DMS 273 (cell line): Measurements from ENCODE around the gene BBS2.
A peak's percentile ranks its signal among the peaks of the same experiment; 100 is the strongest.
"Not testable (repeated sequence)": the region's sequence is repeated elsewhere in the genome, so short reads cannot be mapped to it uniquely, and the experiment has no call there.

ENCODE experiments used
- DNase-seq: peaks from one replicate; lab custom pipeline; 2025; ENCODE audit not compliant: unreplicated experiment; lab: John Stamatoyannopoulos, UW

The BBS2 gene

DNA sequence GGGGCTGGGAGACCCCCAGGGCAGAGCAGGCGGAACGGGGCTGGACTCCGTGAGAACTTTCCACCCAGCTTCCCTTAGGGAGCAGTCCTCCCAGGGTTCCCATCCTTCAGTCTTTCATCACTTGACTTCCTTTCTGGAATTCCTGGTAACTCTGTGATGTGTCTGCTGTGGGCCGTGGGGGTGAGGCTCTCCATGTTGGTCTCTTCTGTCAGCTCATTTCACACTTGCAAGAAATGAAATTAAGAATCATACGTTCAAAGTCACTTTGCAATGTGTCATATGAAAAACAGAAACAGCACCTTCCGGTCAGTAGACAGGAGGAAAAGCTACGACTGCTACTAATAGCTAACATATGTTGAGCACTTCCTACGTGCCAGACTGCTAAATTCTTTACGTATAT is 5.4 kb upstream of the BBS2 start:
- no peak for DNase-seq

DNA sequence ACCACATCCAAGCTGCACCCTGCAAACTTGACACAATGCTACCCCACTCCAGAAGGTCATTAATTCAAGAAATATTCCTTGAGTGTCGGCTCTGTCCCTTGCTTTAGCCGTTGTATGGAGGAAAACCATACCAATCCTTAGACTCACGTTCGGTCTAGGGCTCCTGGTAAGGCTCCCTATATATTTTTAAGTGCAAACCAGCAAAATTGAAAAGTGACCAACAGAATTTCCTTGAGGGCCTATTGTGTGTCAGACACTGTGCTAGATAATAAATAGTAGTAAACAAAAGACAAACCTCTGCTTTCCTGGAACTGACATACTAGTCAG is 390 bp upstream of the BBS2 start:
- DNase-seq: no peak

DNA sequence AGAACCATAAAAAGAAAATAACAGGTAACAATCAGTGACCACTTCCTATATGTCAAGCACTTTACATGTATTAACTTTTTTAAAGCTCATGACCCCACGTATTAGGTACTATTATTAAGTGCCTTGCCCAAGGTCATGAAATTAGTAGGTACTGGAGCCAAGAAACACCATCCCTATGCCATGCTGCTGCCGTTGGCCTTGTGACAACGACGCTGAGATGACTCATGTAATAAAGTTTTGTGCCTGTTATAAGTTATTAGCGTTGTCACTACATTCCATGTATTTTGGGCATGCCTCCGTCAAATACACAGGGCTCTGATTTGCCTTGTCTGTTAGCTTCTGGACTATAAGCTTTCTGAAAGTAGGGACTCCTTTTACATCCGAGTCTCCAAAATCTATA is 1.4 kb downstream of the BBS2 start:
- DNase-seq: no peak

DNA sequence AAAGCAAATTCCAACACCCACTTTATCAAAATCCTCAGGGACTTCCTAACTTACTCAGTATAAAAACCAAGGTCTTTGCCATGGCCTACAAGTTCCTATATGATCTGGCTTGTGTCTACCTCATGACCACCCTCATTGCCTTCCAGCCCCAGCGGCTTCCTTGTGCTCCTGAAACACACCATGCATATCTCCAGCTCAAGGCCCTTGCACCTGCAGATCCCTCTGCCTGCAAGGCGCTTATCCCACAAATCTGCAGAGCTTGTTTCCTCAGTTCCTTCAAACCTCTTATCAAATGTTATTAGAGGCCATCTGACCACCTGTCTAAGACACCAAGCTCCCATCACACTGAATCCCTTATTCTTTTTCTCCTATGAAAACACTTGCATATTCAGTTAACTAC is 2.6 kb downstream of the BBS2 start:
- DNase-seq: no peak

DNA sequence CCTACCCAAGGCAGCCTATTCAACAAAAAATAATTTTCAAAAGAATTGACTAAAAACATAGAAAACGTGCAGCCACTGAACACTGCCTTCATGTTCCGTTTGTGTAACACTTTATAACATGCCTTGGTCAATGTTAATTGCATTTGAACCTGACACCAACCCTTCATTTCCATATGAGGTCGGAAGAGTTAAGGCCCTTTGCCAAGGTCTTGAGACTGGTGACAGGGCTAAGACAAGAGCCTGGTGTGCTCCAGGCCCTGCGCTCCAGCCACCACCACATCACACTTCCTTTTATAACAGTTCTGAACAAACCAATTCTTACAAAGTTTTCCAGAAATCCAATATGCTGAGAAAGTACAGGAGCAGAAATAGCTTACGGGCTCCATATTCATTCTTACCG is 4.2 kb downstream of the BBS2 start:
- peak; percentile 9 for DNase-seq

DNA sequence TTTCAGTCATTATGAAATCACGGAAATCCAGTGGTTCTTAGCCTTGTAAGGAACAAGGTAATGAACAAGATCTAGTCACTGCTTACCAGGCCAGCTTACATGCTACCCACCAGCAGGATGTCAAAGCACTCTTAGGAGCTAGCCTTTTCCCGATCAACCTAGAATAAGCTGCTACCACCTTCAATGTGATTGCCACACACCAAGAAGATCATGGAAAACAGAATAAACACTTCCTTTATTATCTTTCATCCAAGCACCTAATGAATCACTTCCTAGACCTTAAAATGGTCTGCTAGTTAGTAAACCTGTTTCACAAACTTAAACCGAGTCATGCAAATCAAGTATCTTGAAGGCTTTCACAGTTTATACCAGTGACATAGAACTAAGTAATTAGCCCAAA is 5.0 kb downstream of the BBS2 start:
- DNase-seq: no peak

DNA sequence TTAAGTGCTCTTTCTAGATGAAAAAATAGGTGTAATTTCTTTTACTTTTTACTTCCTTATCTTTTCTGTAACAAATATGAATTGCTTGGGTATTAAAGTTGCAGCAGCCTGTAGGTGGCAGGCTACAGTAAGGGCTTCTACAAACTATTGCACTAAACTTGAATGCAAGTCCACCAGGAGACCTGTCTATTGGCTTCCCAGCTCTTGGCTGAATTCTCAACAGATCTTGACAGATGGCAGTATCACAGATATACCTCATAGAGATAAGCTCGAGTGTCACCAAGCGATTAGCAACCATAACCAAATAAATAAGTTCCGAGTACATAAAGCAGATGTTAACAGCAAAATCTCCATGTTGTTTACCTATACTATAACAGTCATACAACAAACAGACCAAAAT is 5.9 kb downstream of the BBS2 start:
- peak; percentile 92 for DNase-seq

DNA sequence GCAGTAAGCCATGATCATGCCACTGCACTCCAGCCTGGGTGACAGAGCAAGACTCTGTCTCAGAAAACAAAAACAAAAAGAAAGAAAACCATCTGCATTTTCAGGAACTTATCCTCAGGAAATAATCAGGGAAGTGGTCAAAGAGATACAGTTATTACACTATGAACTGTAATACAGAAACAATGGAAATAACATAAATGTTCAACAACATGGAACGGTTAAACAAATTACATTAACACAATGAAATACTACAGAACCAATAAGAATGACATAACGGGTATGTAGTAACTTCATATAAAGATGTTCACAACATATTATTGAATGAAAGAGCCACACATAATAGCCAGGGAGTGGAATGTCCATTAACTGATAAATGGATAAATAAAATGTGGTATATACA is 6.7 kb downstream of the BBS2 start:
- no peak for DNase-seq

DNA sequence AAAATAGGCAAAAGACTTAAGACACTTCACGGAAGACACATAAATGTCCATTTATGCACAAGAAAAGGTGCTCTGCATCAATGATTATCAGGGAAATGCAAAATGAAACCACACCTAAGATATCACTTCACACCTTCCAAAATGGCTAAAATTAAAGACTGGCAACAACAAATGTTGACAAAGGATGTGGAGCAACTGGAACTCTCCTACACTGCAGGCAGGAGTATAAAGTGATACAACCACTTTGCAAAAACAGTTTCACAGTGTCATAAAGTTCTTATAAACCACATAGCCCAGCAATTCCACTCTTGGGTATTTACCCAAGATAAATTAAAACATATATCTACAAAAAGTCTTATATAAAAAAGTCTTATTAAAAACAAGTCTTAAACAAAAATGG is 7.8 kb downstream of the BBS2 start:
- DNase-seq: no peak

DNA sequence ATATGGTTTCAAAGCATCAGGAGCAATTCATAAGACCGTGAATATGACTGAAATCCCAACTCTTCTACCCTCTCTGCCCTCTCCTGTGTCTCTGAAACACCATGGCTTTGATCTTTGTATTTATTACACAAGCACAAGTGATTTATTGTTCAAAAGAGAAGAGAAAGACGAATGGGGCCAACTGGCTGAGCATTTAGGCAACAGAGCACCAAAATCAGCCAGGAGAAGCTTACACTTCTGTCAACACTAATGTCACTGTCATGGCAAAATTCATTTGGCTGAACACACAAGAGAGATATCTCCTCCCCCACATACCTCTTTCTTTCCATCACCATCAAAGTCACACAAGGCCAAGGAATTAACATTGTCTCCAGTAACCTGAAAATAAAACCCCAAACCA is 9.3 kb downstream of the BBS2 start:
- no peak for DNase-seq

DNA sequence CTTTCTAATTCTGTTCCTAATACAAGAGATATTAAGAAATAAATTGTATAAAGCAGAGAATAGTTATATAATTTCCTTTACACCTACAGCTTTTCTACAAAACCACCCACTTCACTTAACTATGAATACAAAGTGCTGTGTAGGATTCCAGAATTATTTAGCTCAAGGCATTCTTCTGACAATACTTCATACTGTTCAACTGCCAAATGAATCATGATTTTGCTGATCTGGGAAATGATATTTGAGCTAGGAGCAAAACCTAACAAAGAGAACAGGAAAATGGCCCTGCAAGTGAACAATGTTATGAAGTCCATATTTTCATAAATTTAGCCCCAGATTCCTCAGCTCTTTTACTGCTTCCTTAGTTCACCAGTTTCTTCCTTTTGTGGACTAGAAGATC is 12.9 kb downstream of the BBS2 start:
- no peak for DNase-seq

DNA sequence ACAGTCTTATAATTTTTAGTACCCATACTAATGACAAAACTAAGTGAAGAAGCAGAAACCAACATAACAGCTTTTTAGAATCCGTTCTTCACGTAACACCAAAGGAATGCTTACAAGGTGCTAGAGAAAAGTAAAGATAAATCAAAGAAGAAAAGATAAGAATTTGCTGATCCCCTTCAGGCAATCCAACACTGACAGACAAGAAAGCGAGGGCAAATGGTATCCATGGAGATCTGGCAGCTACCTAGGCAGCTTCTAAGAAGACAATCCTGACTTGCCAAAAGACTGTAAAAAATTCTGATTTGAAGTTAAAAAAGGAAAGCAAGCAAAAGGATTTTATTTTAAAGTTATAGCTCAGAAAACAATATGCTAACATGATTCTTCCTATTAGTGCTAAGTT is 14.6 kb downstream of the BBS2 start:
- no peak for DNase-seq

DNA sequence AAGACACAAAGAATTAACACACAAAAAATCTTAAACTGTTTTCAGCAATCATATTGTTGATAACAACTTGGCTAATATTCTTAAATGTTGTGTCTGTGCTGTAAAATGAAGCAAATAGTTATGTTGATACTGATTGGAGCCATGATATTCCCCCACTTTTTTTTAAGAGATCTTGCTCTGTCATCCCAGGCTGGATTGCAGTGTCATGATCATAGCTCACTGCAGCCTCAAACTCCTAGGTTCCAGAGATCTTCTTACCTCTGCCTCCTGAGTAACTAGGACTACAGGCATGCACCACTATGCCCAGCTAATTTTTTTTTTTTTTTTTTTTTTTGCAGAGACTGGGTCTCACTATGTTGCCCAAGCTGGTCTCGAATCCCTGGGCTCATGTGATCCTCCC is 26.0 kb downstream of the BBS2 start:
- no peak for DNase-seq

DNA sequence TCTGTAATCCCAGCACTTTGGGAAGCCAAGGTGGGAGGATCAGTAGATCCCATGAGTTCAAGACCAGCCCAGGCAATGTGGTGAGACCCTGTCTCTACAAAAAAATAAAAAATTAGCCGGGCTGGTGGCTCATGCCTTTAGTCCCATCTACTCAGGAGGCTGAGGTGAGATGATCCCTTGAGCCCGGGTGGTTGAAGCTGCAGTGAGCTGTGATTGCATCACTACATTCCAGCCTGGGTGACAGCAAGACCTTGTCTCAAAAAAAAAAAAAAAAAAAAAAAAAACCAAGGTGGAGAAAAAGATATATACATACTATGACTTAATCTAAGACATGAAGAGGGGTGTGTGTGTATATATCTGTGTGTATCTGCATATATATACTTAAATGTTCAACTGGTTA is 26.7 kb downstream of the BBS2 start:
- no peak for DNase-seq

DNA sequence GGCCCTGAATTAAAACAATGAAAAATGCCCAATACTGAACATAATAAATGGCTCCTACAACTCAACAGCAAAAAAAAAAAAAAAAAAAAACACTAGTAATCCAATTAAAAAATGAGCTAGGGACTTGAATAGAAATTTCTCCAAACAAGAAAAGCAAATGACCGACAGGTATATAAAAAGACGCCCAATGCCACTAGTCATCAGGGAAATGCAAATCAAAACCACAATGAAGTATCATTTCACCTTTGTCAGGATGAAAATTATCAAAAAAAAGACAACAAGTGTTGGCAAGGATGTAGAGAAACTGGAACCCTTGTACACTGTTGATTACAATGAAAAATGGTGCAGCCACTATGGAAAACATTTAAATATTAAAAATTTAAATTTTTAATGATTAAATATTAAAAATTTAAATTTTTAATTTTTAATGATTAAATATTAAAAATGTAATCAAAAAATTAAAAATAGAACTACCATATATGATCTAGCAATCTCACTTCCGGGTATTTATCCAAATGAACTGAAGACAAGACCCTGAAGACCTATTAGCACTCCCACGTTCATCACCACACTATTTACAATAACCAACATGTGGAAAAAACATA is 28.1 kb downstream of the BBS2 start:
- DNase-seq: no peak

DNA sequence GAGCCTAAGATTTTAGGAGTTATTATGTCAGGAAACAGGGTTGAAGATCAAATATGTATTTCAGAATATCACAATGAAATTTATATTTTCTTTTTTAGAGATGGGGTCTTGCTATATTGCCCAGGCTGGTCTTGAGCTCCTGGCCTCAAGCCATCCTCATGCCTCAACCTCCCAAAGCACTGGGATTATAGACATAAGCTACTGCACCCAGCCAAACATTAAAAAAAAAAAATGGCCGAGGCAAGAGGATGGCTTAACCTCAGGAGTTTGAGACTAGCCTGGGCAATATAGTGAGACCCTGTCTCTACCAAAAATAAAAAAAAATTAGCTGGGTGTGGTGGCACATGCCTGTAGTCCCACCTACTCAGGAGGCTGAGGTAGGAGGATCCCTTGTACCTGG is 31.0 kb downstream of the BBS2 start:
- not testable (repeated sequence) for DNase-seq

DNA sequence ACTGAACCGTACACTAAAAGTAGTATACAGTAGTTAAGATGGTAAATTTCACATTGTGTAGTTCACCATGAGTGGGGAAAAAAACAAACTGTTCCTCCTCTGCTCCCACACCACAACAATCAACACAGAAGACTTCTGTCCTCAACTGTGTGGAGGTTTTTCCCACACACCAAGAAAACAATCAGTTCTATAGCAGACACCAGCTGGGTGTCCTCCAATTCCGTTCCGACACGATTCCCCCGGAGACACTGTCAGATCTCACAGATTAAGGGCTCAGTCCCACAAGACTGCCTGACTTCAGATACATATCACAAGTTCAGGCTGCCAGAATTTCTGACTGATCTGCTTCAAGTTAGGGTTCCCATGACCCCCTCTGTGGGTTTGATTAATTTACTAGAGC is 31.8 kb downstream of the BBS2 start:
- DNase-seq: no peak

DNA sequence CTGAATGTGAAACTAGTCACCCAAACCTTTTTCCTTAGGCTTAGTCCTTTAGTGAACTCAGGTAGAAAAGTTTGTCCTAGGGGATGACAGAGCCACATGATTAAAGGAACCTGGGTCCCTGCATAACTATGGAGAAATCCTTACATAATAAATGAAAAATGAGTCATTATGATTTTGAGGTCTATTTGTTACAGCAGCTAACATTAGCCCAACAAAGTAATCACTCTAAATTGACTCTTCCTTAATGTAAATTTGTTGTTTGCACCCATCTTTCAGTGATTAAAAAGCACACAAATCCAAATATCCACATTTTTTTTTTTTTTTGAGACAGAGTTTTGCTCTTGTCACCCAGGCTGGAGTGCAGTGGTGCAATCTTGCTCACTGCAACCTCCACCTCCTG is 36.4 kb downstream of the BBS2 start:
- DNase-seq: no peak

DNA sequence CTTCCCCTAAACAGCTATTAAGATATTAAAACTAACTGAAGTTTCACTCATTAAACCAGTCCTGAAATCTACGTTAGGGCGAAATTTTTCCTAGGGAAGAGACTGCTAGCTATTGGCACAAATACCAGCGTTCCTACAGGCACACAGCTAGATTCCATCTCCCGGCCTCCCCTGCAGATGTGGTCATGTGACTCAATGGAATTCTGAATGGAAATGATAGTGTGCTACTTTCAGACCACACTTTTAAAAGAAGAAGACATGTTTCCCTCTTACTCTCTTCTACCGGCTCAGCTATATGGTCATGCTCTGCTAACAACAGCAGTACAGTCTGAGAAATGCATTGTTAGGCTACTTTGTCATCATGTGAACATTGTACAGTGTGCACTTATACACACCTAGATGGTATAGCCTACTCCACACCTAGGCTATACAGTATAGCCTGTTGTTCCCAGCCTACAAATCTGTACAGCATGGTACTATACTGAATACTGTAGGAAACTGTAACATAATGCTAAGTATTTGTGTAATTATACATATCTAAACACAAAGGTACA is 37.1 kb downstream of the BBS2 start:
- DNase-seq: no peak

DNA sequence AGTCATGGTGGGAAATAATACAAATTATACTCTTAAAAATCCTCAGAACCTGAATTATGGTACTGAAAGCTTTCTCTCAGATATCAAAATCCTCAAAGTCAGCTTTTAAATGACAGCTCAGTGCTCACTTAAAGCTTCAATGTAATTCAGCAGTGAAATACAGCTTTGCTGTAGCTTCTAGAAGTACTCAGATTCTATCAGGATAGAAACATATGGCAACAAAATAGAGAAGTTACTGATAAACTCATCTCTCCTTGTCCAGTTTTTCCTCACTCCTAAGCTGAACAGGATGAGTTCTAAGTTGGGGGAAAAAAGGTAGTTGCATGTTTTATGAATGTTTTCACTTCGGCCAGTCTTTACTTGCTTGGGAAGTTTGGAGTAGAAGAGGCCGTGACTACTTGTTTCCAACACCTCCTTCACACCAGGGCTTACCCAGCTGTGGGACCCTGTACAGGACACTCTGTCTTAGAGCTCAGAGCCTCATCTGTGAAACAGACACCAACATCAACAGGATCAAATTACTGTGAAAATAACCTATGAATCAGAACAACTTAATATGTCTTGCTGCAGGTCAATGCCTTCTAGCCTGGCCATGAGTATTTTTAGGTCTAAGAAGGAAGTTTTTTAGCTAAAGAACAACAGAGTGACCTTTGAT is 38.2 kb downstream of the BBS2 start:
- DNase-seq: peak; percentile 34

DNA sequence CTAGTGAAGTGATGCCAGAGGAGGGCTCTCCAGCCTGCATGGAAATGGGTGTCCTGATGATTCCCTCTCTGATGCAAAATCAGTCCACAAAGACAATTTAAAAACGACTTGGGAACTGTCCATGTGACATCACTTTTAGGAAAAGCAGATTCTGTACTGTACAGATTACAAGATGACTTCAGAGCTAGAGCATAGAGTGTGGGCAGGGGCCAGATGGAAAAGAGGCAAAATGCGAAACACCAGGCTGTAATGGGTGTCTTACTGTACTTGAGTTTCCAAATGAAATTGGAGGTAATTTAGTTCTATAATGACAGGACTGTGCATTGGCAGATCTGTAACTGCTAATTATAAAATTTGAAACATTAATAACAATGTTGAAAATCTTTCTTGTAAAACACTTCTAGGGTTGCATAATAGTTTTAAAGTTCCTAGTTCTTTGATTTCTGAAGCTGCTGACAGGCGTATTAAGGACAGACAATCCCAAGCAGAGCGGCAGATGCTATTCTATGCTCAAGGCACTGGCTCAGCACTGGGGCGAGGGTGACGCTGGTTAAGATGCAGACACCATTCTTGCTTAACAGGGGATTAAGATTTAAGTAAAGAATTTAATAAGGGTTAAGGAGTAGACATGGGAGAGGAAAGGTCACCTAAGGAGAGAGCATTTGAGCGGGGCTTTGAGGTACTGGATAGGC is 38.9 kb downstream of the BBS2 start:
- DNase-seq: peak; percentile 21

DNA sequence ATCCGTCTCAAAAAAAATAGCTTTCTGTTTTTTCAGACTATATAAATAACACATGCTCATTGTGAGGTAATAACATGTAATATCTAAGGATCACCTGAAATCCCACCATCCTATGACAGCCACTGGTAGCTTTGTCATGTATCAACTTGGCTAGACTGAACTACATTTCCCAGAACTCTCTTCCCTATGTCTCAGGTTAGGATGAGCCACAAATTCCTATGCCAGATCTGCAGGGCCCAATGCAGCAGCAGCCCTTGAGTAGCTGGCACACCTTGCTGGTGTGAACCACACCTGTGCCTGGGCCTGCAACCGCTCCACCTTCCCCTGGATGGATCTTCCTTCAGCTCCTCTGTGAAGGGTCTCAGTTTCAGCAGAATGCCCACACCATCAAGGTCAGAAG is 40.4 kb downstream of the BBS2 start:
- DNase-seq: no peak
